Left lung (tissue), 10 donors: Measurements from ENCODE around the gene PAPOLG. TPM values are rescaled to one million over a fixed set of nuclear protein-coding genes. Genes with fewer than 3 reads are reported as not detected.

Experiments used
- ATAC-seq: fragments of 200-7000 bp; cut with Tn5 transposase; one replicate; pipeline ENCODE4 v1.9.1; 2020; ENCODE audit warnings: moderate library complexity
- DNase-seq, 4 donors: peaks; one replicate each; pipeline ENCODE4 v3.0.0-alpha.2; 2013 to 2020
- H3K27ac ChIP-seq, 2 donors: fragments of 200-600 bp; sonication (generic) in 1 of 2; one replicate each; pipeline versions ENCODE4 v1.5.0 to v1.8.0; 2020 to 2021
- H3K27me3 ChIP-seq, 2 donors: fragments of 200-600 bp; sonication (generic) in 1 of 2; one replicate each; pipeline versions ENCODE4 v1.5.0 to v1.8.0; 2020 to 2021
- H3K36me3 ChIP-seq, 2 donors: fragments of 200-600 bp; sonication (generic) in 1 of 2; one replicate each; pipeline versions ENCODE4 v1.5.0 to v1.8.0; 2020 to 2021
- H3K4me1 ChIP-seq, 2 donors: fragments of 200-600 bp; one replicate each; pipeline ENCODE4 v1.8.0; 2021
- H3K4me3 ChIP-seq, 2 donors: fragments of 200-600 bp; sonication (generic) in 1 of 2; one replicate each; pipeline versions ENCODE4 v1.5.0 to v1.8.0; 2020 to 2021; ENCODE audit warnings: mild to moderate bottlenecking in 1 of 2
- H3K9me3 ChIP-seq, 2 donors: fragments of 200-600 bp; sonication (generic) in 1 of 2; one replicate each; pipeline versions ENCODE4 v1.5.0 to v1.8.0; 2020 to 2021
- CTCF ChIP-seq, 2 donors: fragments of 200-600 bp; sonication (generic) in 1 of 2; IDR thresholded peaks; one replicate each; pipeline versions ENCODE4 v1.5.0 to v1.8.0; 2021; ENCODE audit warnings: antibody characterized with exemption in 2 of 2
- intact Hi-C, 2 donors: fragments of 100-400 bp; cut with DNase I; formaldehyde crosslinking; loops; one replicate each; pipeline versions ENCODE4 v1.11.2 to v1.14.2; 2022
- polyA plus RNA-seq, 6 donors: library from polyadenylated mRNA; unstranded; fragments of 120-200 nt; gene quantifications; one replicate each; pipeline ENCODE4 v1.2.1, GENCODE V29; 2013; ENCODE audit not compliant: insufficient read length in 6 of 6
- total RNA-seq, 2 donors: library from RNA; stranded (reverse); fragmentation: NEBNext Ultra II Directional; extraction: Animal tissue kit (Norgen Biotek cat#: 25700); gene quantifications; one replicate each; pipeline ENCODE4 v1.2.1, GENCODE V29; 2021
- donor health status: DM: no; HTN: yes; CAD: no.
- donor health status: DM: no; HTN: no; CAD: no.

Gene PAPOLG
- total and polyA plus RNA-seq, 8 donors: 11.3 to 30.5 (median 24.7) TPM

DNA sequence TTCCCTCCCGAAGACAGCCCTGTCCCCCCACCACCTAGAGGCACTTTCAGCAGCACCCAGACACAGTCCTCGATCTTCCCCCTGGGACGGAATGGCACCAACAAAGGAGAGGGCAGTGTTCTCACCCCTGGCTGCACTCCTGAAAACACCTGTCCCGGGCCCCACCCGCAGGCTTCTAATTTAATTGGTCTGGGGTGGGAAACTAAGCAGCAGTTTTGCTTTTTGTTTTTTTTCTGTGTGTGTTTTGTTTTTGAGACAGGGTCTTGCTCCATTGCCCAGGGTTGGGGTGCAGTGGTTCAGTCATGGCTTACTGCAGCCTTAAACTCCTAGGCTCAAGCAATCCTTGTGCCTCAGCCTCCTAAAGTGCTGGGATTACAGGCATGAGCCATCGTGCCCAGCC lies 86.9 kb downstream of the PAPOLG start:
- H3K9me3 ChIP-seq: no peaks in the 10 kb centered on the region
- H3K27ac ChIP-seq: no peak overlapping the region
- no peaks in the 10 kb centered on the region for H3K27me3 ChIP-seq
- no peak for DNase-seq
- no peak for ATAC-seq
- H3K4me3 ChIP-seq: no peak overlapping the region
- no peaks in the 10 kb centered on the region for H3K4me1 ChIP-seq
- no peaks in the 10 kb centered on the region for H3K36me3 ChIP-seq
- intact Hi-C loops: no loop called here
- TF ChIP-seq CTCF (IDR thresholded peaks at IDR 0.05): no peak

DNA sequence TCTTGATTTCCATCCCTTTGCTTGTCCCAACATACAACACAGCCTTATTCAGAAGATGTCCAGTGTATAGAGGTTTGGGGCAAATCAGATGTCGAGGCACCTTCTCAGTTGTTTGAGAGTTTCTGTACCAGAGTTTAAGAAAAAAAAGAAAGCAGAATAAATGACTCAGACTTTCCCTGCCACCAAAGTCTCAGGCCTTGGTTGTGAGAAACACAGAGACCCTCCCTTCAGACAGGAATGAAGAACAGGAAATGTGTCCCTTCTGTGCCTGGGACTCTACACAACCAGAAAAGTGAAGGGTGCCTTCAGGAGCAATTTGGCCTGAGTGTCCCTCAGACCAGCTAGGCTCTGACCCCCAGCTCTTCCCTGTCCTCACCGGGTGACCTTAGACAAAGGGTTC lies 88.0 kb downstream of the PAPOLG start:
- Histone ChIP-seq H3K9me3 (no peaks in the 10 kb centered on the region), H3K36me3 (no peaks in the 10 kb centered on the region), H3K4me1 (no peaks in the 10 kb centered on the region), H3K27me3 (no peaks in the 10 kb centered on the region), H3K4me3 (no peak overlapping the region), H3K27ac (no peak overlapping the region)
- ATAC-seq: no peak
- TF ChIP-seq CTCF (IDR thresholded peaks at IDR 0.05): no peak
- no peak for DNase-seq
- intact Hi-C loops: no loop called here

DNA sequence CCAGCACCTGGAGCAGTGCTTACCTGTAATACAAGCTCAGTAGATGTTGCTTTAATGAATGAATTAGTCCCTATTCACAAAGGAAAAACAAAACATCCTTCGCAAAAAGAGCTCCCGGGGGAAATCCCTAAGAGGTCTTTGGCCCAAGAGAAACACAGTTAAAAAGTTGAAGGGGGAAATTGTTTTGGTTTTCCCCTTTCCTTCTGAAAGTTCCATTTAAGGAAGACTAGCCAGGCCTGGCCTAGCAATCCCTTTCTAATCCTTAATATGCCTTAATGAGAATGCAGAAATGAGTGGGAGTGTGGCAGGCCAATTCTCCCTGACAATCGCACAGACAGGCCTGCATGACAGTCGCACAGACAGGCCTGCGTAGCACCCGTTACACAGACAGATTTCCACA lies 91.8 kb downstream of the PAPOLG start:
- TF ChIP-seq CTCF (IDR thresholded peaks at IDR 0.05): no peak
- Histone ChIP-seq H3K27me3 (no peaks in the 10 kb centered on the region), H3K4me3 (no peak overlapping the region), H3K27ac (no peak overlapping the region), H3K36me3 (no peaks in the 10 kb centered on the region), H3K9me3 (no peaks in the 10 kb centered on the region), H3K4me1 (peaks cover 0 to 8% of the 10 kb centered on the region in 2 donors)
- ATAC-seq (no peak), DNase-seq (no peak)
- intact Hi-C loops: no loop called here

Other genes with a start within 250 kb of the PAPOLG start
- 1 to 10 TPM; 4.0 to 7.3 TPM for gene BCL11A, start 202.6 kb upstream of the PAPOLG start, total RNA-seq
- gene BCL11A, start 202.6 kb upstream of the PAPOLG start, polyA plus RNA-seq: 10 to 100 TPM; 22.8 to 33.5 (median 28.5) TPM
- gene REL, start 125.3 kb downstream of the PAPOLG start, total RNA-seq: 10 to 100 TPM; 21.0 to 31.8 TPM
- gene REL, start 125.3 kb downstream of the PAPOLG start, polyA plus RNA-seq: 10 to 100 TPM in 5 of 6 donors, 1 to 10 TPM in 1; 10.0 to 12.8 (median 10.9) TPM